ENCODE results near the gene ZNF778. TPM values are rescaled to one million over a fixed set of nuclear protein-coding genes. Genes with fewer than 3 reads are reported as not detected.
"Not testable (repeated sequence)": the region's sequence is repeated elsewhere in the genome, so short reads cannot be mapped to it uniquely, and the experiment has no call there.

The ZNF778 gene
- total and polyA plus RNA-seq, 5 donors, result 1.6 to 9.0 (median 7.0) TPM

DNA sequence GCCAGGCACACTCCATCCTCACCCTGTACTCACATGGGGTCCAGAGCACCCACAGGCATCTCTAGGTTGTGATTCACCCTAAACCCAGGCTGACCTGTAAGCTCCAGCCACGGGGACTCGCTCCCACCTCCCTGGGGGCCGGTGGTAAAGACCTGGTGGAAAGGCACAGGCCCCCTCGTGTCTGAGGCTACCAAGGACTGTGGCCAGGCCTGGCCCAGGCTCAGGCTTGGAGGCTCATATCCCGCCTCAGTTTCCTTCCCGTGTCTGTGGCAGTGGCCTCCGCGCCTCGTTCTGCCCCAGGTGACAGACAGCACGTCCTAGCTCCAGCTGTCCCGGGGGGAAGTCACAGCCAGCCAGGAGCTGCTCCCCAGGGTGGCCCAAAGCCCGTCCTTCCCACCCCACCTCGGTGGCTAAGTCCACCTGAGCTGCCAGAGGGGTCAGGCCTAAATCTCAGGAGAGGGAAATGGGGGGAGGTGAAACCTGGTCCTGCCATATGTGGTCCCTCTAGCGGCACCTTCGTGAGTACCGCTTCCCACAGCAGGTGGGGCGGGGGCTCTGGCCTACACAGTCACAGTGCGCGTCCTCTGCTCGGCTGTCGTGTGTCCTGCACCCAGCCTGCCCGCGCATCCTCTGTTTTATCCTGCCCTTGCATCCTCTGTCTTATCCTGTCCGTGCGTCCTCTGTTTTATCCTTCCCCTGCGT, 33.4 kb upstream of the ZNF778 start:
- no peaks in the 10 kb centered on the region for H3K27me3 ChIP-seq (ENCODE audit: control insufficient read depth, insufficient read depth)
- no peaks in the 10 kb centered on the region for H3K4me1 ChIP-seq (ENCODE audit: control insufficient read depth, insufficient read depth, low read length)
- H3K4me3 ChIP-seq (ENCODE audit: low read length), result no peak overlapping the region
- WGBS, result 72% methylated on average over 26 of the region's 26 CpGs
- H3K27ac ChIP-seq (ENCODE audit: low read length), result no peak overlapping the region
- intact Hi-C loops (cut with DNase I), result no loop called here
- no peaks in the 10 kb centered on the region for H3K9me3 ChIP-seq (ENCODE audit: control insufficient read depth, low read length)
- peak in 2 of 3 donors; percentile 27 to 40 for DNase-seq
- peak in 1 of 2 donors; percentile 23 for ATAC-seq

DNA sequence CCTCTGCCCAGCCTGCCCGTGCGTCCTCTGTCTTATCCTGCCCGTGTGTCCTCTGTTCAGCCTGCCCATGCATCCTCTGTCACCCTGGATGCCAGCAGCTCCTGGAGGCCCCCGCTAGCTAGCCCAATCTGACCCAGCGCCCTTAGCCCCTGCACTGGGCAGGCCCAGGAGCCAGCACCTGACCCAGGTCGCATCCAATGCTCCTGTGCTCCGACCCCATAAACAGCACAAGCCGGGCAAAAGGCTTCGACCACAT, 32.9 kb upstream of the ZNF778 start:
- 79% methylated on average over 9 of the region's 9 CpGs for WGBS
- no peaks in the 10 kb centered on the region for H3K27me3 ChIP-seq (ENCODE audit: control insufficient read depth, insufficient read depth)
- H3K4me3 ChIP-seq (ENCODE audit: low read length), result no peak overlapping the region
- no peaks in the 10 kb centered on the region for H3K4me1 ChIP-seq (ENCODE audit: control insufficient read depth, insufficient read depth, low read length)
- ATAC-seq (no peak), DNase-seq (peak in 1 of 3 donors; percentile 41)
- intact Hi-C loops (cut with DNase I), result no loop called here
- H3K9me3 ChIP-seq (ENCODE audit: control insufficient read depth, low read length), result no peaks in the 10 kb centered on the region
- no peak overlapping the region for H3K27ac ChIP-seq (ENCODE audit: low read length)

DNA sequence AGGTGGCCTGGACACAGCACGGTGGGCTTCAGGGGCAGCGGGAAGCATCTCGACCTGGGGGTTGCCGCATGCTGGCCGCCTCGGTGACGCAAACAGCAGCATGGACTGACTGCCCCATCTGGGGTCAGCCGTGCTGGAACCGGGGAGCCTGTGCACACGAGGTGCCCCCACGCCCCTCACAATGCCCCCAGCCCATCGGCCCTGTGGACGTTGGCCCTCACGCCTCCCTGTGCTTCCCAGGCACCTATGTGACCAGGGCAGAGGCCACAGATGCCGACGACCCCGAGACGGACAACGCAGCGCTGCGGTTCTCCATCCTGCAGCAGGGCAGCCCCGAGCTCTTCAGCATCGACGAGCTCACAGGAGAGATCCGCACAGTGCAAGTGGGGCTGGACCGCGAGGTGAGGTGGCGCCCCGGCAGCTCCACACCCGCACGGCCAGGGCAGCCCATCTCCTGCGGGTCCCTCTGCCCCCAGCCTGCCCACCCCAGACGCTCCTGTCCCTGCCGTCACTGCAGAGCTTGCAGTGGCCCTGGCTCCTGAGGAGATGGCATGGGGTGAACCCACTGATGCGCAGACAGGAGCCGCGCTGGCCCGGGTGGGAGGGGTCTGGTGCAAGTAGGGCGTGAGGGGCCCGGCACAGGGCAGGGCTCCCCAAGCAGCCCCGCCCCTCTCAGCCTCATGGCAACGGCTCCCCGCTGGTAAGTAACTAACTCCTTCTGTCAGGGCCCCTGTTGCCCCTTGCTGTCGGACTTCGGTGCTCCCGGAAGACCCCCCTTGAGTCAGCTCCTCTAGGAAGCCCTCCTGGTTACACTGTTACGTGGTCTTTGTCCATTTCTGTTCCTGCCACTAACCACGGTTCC, 32.3 kb upstream of the ZNF778 start:
- no peak overlapping the region for H3K27ac ChIP-seq (ENCODE audit: low read length)
- intact Hi-C loops (cut with DNase I), result no loop called here
- WGBS, result 76% methylated on average over 48 of the region's 48 CpGs
- H3K4me3 ChIP-seq (ENCODE audit: low read length), result no peak overlapping the region
- no peaks in the 10 kb centered on the region for H3K9me3 ChIP-seq (ENCODE audit: control insufficient read depth, low read length)
- no peaks in the 10 kb centered on the region for H3K27me3 ChIP-seq (ENCODE audit: control insufficient read depth, insufficient read depth)
- no peaks in the 10 kb centered on the region for H3K4me1 ChIP-seq (ENCODE audit: control insufficient read depth, insufficient read depth, low read length)
- ATAC-seq (peak in 1 of 2 donors; percentile 25), DNase-seq (peak in 2 of 3 donors; percentile 49 to 52)

DNA sequence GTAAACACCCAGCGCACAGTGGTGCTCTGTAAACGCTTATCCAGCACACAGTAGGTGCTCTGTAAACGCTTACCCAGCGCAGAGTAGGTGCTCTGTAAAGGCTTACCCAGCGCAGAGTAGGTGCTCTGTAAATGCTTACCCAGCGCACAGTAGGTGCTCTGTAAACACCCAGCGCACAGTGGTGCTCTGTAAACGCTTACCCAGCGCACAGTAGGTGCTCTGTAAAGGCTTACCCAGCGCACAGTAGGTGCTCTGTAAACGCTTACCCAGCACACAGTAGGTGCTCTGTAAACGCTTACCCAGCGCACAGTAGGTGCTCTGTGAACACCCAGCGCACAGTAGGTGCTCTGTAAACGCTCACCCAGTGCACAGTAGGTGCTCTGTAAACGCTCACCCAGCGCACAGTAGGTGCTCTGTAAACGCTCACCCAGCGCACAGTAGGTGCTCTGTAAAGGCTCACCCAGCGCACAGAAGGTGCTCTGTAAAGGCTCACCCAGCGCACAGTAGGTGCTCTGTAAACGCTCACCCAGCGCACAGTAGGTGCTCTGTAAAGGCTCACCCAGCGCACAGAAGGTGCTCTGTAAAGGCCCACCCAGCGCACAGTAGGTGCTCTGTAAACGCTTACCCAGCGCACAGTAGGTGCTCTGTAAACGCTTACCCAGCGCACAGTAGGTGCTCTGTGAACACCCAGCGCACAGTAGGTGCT, 31.5 kb upstream of the ZNF778 start:
- H3K9me3 ChIP-seq (ENCODE audit: control insufficient read depth, low read length); ATAC-seq; H3K27ac ChIP-seq (ENCODE audit: low read length); intact Hi-C loops (cut with DNase I); H3K27me3 ChIP-seq (ENCODE audit: control insufficient read depth, insufficient read depth); H3K4me1 ChIP-seq (ENCODE audit: control insufficient read depth, insufficient read depth, low read length); H3K4me3 ChIP-seq (ENCODE audit: low read length): not testable (repeated sequence)
- WGBS, result 92% methylated on average over 30 of the region's 30 CpGs
- DNase-seq, result peak in 1 of 3 donors; percentile 0

DNA sequence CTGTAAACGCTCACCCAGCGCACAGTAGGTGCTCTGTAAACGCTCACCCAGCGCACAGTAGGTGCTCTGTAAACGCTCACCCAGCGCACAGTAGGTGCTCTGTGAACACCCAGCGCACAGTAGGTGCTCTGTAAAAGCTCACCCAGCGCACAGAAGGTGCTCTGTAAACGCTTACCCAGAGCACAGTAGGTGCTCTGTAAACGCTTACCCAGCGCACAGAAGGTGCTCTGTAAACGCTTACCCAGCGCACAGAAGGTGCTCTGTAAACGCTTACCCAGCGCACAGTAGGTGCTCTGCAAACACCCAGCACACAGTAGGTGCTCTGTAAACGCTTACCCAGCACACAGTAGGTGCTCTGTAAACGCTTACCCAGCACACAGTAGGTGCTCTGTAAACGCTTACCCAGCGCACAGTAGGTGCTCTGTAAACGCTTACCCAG, 30.9 kb upstream of the ZNF778 start:
- 92% methylated on average over 20 of the region's 20 CpGs for WGBS
- peak in 1 of 3 donors; percentile 16 for DNase-seq
- not testable (repeated sequence) for H3K4me3 ChIP-seq (ENCODE audit: low read length)

DNA sequence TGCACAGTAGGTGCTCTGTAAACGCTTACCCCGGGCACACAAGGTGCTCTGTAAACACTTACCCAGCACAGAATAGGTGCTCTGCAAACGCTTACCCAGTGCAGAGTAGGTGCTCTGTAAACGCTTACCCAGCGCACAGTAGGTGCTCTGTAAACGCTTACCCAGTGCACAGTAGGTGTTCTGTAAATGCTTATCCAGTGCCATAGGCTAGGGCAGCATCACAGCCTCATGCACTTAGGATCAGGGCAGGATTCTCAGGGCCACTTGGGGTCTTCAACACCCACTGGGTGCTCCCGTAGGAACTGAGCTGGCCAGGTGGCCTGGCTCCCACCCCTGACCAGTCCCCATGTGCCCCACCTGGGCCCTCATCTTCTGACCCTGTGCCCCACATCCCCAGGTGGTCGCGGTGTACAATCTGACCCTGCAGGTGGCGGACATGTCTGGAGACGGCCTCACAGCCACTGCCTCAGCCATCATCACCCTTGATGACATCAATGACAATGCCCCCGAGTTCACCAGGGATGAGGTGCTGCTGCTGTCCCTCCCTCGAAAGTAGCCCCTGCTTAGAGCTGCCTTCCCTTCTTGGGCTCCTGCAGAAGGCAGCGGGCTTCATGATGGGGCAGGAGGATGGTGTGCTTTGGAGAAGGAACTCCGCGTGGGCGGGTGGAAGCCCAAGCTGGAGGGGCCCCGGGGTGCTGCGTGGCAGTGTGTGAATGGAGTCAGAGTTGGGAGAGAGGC, 30.3 kb upstream of the ZNF778 start:
- H3K27me3 ChIP-seq (ENCODE audit: control insufficient read depth, insufficient read depth), result no peaks in the 10 kb centered on the region
- no peaks in the 10 kb centered on the region for H3K9me3 ChIP-seq (ENCODE audit: control insufficient read depth, low read length)
- intact Hi-C loops (cut with DNase I), result no loop called here
- H3K27ac ChIP-seq (ENCODE audit: low read length), result no peak overlapping the region
- no peaks in the 10 kb centered on the region for H3K4me1 ChIP-seq (ENCODE audit: control insufficient read depth, insufficient read depth, low read length)
- 70% methylated on average over 19 of the region's 19 CpGs for WGBS
- DNase-seq (peak in 2 of 3 donors; percentile 32 to 46), ATAC-seq (no peak)
- no peak overlapping the region for H3K4me3 ChIP-seq (ENCODE audit: low read length)

More for the DNA sequence above, 30.9 kb upstream of the ZNF778 start:
- H3K4me1 ChIP-seq (ENCODE audit: control insufficient read depth, insufficient read depth, low read length); H3K27me3 ChIP-seq (ENCODE audit: control insufficient read depth, insufficient read depth); ATAC-seq; H3K9me3 ChIP-seq (ENCODE audit: control insufficient read depth, low read length); intact Hi-C loops (cut with DNase I); H3K27ac ChIP-seq (ENCODE audit: low read length): not testable (repeated sequence)

DNA sequence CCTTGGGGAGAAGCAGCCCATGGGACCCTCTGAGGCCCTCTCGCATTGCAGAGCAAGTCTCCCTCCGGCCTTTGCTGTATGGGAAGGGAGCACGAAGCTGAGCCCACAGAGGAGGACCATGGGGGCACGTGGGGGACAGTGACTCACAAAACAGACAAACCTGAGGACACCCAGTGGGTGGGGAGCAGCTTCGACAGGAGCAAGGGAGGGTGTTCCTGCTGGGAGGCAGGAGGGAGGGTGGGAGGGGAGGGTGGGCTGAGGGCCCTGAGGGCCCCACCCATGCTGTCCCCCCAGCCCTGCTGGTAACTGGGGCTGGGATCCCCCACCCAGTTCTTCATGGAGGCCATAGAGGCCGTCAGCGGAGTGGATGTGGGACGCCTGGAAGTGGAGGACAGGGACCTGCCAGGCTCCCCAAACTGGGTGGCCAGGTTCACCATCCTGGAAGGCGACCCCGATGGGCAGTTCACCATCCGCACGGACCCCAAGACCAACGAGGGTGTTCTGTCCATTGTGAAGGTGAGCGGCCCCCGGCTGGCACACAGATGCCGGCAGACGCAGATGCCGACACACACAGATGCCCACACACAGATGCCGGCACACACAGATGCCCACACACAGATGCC, 29.6 kb upstream of the ZNF778 start:
- Histone ChIP-seq H3K27me3 (ENCODE audit: control insufficient read depth, insufficient read depth) (no peaks in the 10 kb centered on the region), H3K27ac (ENCODE audit: low read length) (no peak overlapping the region), H3K9me3 (ENCODE audit: control insufficient read depth, low read length) (no peaks in the 10 kb centered on the region), H3K4me1 (ENCODE audit: control insufficient read depth, insufficient read depth, low read length) (no peaks in the 10 kb centered on the region), H3K4me3 (ENCODE audit: low read length) (no peak overlapping the region)
- intact Hi-C loops (cut with DNase I), result no loop called here
- WGBS, result 72% methylated on average over 19 of the region's 19 CpGs
- no peak for ATAC-seq
- DNase-seq, result peak in 2 of 3 donors; percentile 38 to 42

DNA sequence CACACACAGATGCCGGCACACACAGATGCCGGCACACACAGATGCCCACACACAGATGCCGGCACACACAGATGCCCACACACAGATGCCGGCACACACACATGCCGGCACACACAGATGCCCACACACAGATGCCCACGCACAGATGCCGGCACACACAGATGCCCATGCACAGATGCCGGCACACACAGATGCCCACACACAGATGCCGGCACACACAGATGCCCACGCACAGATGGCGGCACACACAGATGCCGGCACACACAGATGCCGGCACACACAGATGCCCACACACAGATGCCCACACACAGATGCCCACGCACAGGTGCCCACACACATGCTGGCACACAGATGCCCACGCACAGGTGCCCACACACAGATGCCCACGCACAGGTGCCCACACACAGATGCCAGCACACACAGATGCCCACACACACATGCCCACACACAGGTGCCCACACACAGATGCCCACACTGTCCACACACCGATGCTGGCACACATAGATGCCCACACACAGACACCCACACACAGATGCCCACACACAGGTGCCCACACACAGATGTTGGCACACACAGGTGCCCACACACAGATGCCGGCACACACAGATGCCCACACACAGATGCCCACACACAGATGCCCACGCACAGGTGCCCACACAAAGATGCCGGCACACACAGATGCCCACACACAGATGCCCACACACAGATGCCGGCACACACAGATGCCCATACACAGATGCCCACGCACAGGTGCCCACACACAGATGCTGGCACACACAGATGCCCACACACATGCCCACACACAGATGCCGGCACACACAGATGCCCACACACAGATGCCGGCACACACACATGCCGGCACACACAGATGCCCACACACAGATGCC, 28.8 kb upstream of the ZNF778 start:
- H3K9me3 ChIP-seq (ENCODE audit: control insufficient read depth, low read length); H3K4me3 ChIP-seq (ENCODE audit: low read length); H3K27ac ChIP-seq (ENCODE audit: low read length); H3K27me3 ChIP-seq (ENCODE audit: control insufficient read depth, insufficient read depth); ATAC-seq; intact Hi-C loops (cut with DNase I); H3K4me1 ChIP-seq (ENCODE audit: control insufficient read depth, insufficient read depth, low read length): not testable (repeated sequence)
- WGBS, result 94% methylated on average over 25 of the region's 25 CpGs
- DNase-seq, result peak in 2 of 3 donors; percentile 8 to 29

DNA sequence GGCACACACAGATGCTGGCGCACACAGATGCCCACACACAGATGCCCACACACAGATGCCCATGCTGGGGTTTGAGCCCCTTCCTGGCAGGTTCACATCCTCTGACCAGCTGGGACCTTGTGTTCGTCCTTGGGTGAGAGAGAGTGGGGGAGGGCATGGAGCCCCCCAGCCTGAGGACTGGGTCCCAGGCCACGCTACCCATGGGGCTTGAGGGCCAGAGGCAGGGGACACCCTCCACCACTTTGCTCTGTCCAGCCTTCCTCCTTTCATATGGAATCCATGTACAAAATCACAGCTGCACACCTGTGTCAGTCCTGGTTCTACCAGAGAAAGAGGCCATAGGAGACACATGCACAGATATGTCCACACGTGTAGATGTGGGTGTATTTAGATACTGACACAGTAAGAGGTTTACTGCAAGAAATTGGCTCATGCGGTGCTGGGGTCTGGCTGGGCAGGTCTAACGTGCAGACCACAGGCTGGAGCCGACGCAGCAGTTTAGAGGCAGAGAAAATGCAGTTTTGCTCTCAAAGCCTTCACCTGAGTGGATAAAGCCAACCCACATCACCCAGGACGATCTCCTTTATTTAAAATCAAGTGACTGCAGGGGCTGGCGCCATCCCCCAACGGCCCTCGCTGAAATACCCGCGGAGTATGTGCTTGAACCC, 28.0 kb upstream of the ZNF778 start:
- DNase-seq (peak in 2 of 3 donors; percentile 12 to 22), ATAC-seq (no peak)
- H3K27ac ChIP-seq (ENCODE audit: low read length), result no peak overlapping the region
- intact Hi-C loops (cut with DNase I), result no loop called here
- no peaks in the 10 kb centered on the region for H3K27me3 ChIP-seq (ENCODE audit: control insufficient read depth, insufficient read depth)
- H3K9me3 ChIP-seq (ENCODE audit: control insufficient read depth, low read length), result no peaks in the 10 kb centered on the region
- 64% methylated on average over 14 of the region's 14 CpGs for WGBS
- no peak overlapping the region for H3K4me3 ChIP-seq (ENCODE audit: low read length)
- H3K4me1 ChIP-seq (ENCODE audit: control insufficient read depth, insufficient read depth, low read length), result no peaks in the 10 kb centered on the region

Data from right cardiac atrium (tissue), 5 donors.